NCI-H187 treated with DMSO at 0.1 percent for 48 hours (cell line): ENCODE data around the gene AP3D1.
"Not testable (repeated sequence)": the region's sequence is repeated elsewhere in the genome, so short reads cannot be mapped to it uniquely, and the experiment has no call there.

Experiments
- DNase-seq: peaks from one replicate; lab custom pipeline; 2025; lab: John Stamatoyannopoulos, UW

AP3D1 gene

GRCh38 chr19:2110822-2111221 is 40.5 kb downstream of the AP3D1 start:
- DNase-seq = no peak

- no peak for DNase-seq
Measured at GRCh38 chr19:2109046-2109864, 42.1 kb downstream of the AP3D1 start.

- DNase-seq = no peak
Measured at GRCh38 chr19:2108251-2109016, 42.9 kb downstream of the AP3D1 start.

- DNase-seq = no peak
Measured at GRCh38 chr19:2103045-2103707, 48.2 kb downstream of the AP3D1 start.

- no peak for DNase-seq
Measured at GRCh38 chr19:2101417-2102335, 49.7 kb downstream of the AP3D1 start.

- no peak for DNase-seq
Measured at GRCh38 chr19:2100719-2101061, 50.7 kb downstream of the AP3D1 start.

- no peak for DNase-seq
Measured at GRCh38 chr19:2099937-2100718, 51.2 kb downstream of the AP3D1 start.

GRCh38 chr19:2099054-2099501 is 52.3 kb downstream of the AP3D1 start:
- no peak for DNase-seq

- DNase-seq = no peak
Measured at GRCh38 chr19:2097886-2098327, 53.5 kb downstream of the AP3D1 start.

GRCh38 chr19:2097203-2097885 is 54.0 kb downstream of the AP3D1 start:
- no peak for DNase-seq

GRCh38 chr19:2096480-2097202 is 54.7 kb downstream of the AP3D1 start, which contains the start of gene IZUMO4:
TSS of gene IZUMO4 (plus strand) at chr19:2096915. CDS start at chr19:2096946, 31 bp downstream.
- peak; percentile 82 for DNase-seq

- DNase-seq = no peak
Measured at GRCh38 chr19:2096034-2096479, 55.3 kb downstream of the AP3D1 start, which contains the start of gene MOB3A. TSS of gene MOB3A (minus strand) at chr19:2096326. CDS start at chr19:2078560, 17,766 bp downstream.

GRCh38 chr19:2091926-2092525 is 59.3 kb downstream of the AP3D1 start:
- not testable (repeated sequence) for DNase-seq

- DNase-seq = no peak
Measured at GRCh38 chr19:2089727-2090053, 61.7 kb downstream of the AP3D1 start.

GRCh38 chr19:2089001-2089711 is 62.2 kb downstream of the AP3D1 start:
- DNase-seq = no peak

- DNase-seq = no peak
Measured at GRCh38 chr19:2087621-2088100, 63.7 kb downstream of the AP3D1 start.

GRCh38 chr19:2086695-2087620 is 64.4 kb downstream of the AP3D1 start:
- DNase-seq = not testable (repeated sequence)
